ENCODE data around the gene PRKCZ.
A peak's percentile ranks its signal among the peaks of the same experiment; 100 is the strongest.

Gene PRKCZ

DNA sequence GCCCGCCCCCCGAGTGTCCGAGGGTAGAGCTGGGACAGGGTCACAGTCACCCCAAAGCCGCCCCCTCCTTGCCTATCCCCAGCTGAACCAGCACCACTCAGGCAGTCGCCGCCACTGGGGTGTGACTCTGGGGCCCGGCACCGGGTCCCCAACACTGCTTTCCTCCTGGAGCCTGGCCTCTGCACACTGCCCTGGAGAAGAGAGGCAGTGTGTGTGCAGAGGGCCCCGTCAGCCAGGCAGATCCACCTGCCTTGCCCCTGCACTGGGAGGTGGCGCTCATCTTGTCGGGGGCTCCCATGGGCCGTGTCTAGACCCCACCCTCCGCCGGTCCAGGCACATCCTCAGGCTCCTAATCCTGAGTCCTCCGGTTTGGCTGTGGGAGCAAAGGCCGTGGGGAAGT is 128.7 kb downstream of the PRKCZ start:
- DNase-seq (ENCODE audit: low read depth in 2 of 2) = no peak

- no peak for DNase-seq (ENCODE audit: low read depth in 2 of 2)
These were observed 129.2 kb downstream of the PRKCZ start for GRCh38 chr1:2179283-2180013.

- no peak for DNase-seq (ENCODE audit: low read depth in 2 of 2)
These were observed 130.4 kb downstream of the PRKCZ start for GRCh38 chr1:2180297-2181245.

DNA sequence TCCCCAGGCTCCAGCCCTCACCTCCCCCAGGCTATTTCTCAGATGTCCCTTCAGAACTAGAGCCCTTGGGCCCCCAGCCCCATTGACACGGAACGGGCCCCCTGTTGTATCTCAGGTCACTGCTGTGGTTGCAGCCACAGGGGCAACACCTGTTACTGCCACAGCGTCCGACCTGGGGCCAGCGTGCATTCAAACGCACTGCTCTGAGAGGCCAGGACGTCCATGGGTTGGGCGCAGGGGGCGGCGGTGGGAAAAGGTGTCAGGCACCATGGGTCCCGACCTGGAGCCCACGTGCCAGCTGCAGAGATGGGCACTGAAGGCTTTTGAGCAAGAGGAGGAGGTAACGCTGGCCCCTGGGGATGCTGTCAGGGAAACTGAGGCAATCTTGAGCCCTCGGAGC is 131.1 kb downstream of the PRKCZ start:
- no peak for DNase-seq (ENCODE audit: low read depth in 2 of 2)

DNA sequence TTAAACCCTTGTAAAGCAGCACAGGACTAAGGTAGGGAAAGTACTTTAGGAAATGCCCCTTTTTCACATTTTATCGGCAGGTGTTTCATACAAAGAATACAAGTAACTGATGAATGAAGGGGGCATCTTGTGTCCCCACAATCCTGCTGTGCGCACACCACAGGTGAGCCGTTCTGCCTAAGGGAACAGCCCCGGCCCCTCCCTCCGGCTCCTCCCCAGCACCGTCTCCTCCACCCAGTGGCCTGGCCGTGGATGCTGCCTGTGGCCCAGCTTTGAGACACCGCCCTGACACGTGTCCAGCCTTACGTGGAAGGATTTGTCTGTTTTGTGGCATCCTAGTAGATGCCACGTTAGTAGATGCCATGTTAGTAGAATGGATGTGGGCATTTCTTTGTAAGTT is 131.5 kb downstream of the PRKCZ start:
- DNase-seq (ENCODE audit: low read depth in 2 of 2) = no peak

GRCh38 chr1:2182376-2182775 is 132.2 kb downstream of the PRKCZ start:
- DNase-seq (ENCODE audit: low read depth in 2 of 2) = no peak

DNA sequence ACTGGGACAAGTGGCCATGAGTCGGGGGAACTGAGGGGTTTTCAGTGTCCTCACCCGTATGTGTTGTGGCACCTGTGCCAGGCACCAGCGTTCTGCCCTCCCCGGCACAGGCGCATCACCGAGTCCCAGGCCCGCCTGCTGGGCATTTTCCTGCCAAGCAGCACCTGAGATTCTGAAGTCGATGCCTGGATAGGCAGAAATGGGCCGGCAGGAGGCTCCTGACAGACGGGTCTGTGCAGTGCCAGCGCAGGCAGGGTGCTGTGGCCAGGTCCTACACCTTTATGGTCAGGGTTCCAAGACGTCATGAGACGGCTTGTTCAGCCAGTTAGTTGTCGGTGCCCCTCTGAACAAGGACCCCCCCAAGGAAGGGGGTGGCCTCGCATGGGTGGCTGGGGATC is 133.7 kb downstream of the PRKCZ start:
- DNase-seq (ENCODE audit: low read depth in 2 of 2) = no peak

GRCh38 chr1:2184531-2184930 is 134.3 kb downstream of the PRKCZ start:
- DNase-seq (ENCODE audit: low read depth in 2 of 2) = no peak

GRCh38 chr1:2184934-2185333 is 134.7 kb downstream of the PRKCZ start:
- no peak for DNase-seq (ENCODE audit: low read depth in 2 of 2)

DNA sequence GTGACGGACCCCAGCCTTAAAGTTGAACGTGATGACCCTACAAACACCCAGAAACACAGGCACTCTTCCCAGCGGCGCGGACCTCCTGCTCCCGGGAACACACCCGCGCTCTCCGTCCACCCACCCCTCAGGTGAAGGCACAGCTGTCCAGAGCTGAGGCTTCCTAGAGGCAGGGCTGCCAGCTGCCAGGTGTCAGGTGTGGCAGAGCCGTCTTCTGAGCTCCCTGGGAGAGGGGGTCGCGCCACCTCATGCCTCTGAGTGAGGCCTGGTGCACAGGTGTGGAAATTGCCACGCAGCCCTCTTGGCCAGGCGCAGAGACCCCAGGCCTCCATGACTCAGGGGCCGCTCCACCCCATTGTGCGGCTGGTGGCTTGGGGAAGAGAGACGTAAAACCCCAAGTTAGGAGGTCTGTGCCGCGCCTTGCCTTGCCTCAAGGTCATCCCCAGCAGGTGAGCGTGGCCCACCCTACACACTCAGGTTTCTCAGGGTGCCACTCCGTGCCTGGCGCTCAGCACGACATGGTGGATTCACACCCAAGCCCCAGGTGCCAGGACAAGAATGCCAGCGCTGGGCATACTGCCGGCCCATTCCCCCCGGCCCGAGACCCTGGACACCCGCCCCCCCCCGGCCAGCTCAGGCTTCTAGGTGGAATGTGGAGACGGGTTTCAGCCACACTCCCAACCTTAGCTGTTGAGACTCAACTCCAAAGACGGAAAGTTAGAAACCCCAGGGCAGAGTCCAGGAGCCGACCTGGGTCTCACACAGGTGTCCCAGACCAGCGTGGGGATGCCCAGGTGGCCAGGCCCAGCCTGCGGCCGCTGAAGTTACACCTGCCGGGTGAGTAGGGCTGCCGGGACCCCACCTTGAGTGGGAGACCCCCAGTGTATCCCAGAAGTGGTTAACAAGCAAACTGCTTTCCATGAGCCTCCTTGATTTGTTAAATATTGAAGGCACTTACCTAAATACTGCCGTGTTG is 136.0 kb downstream of the PRKCZ start:
- no peak for DNase-seq (ENCODE audit: low read depth in 2 of 2)

- DNase-seq (ENCODE audit: low read depth in 2 of 2) = no peak
These were observed 136.7 kb downstream of the PRKCZ start for GRCh38 chr1:2186901-2187300.

- DNase-seq (ENCODE audit: low read depth in 2 of 2) = no peak
These were observed 137.4 kb downstream of the PRKCZ start for GRCh38 chr1:2187619-2188018.

DNA sequence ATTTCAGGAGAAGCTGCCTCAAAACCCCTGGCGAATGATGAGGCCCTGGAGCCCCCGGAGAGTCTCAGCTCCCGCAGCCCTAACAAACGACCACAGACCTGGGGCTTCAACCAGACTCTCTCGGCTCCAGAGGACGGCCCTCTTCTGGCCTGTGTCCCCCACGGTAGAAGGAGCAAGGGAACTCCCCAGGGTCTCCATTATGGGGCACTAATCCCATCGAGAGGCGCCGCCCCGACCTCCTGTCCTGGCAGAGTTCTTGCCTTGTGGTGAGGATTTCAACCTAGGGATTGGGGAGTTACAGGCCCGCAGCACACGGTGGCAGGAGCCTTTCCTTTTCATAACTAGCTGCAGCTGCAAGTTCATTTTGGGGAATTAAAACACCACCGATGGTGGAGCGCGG is 138.1 kb downstream of the PRKCZ start:
- no peak for DNase-seq (ENCODE audit: low read depth in 2 of 2)

DNA sequence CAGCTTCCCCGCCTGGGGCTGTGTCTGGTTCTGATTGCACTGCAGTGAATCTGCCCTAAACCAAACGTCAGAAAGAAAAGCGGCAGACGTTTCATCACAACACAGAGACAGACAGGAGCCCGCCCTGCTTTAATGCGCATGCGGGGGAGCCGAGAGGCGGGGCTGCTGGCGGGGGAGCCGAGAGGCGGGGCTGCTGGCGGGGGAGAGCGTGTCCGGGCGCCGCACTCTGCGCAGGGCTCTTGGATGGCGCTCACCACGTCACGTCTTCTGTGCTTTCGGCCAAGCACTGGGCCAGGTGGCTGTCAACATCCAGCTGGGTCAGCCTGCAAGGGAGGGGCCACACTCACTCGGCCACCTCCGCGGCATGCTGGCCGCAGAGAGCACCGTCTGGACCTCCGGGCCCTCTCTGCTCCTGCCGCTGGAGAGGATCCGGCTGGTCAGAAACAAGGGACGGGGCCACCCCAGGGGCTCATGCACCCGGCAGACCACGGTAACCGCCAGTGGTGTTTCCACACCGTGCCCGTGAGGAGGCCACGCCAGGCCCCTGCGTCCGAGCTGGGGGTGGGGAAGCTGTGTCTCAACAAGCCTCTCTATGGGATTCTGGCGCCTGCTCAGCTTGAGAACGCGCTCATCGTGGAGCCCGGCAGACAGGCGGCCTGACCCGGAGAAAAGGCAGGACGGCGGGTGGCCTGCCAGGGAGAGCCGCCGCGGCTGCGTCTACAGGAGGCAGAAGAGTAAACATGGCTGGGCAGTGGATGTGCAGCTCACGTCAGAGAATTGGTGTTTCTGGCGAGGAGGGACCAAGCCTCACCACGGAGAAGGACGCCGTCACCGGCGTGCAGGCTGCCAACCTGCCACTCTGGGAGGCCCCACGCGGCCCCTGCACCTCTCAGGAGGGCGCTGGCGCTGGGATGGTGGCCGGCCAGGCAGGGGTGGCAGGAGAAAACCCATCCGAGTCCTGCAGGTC is 139.5 kb downstream of the PRKCZ start:
- peak; percentile 85 to 87 for DNase-seq (ENCODE audit: low read depth in 2 of 2)

DNA sequence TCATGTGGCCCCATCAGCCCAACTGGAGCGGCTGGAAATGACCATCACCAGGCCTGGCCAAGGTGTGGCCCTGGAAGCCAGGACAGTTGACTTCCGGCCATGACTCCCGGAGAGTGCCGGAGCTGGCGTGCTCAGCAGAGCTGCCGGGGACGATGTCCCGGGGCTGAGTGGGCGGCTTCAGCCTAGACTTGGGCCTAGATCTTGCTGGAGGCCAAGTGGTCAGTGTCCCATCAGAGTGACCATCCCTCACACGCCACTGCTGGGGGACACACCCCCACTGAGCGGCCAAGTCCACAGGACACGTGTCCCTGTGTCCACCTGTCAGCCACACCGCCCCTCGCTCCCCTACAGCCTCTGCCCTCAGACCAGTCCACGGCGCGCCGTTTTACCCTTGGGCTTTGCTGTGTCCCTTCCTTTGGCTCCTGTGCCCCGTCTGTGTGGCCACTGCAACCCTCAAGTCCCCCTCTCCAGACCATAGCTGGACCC is 140.3 kb downstream of the PRKCZ start:
- DNase-seq (ENCODE audit: low read depth in 2 of 2) = no peak

GRCh38 chr1:2192031-2192995 is 142.1 kb downstream of the PRKCZ start:
- DNase-seq (ENCODE audit: low read depth in 2 of 2) = no peak

- DNase-seq (ENCODE audit: low read depth in 2 of 2) = no peak
These were observed 143.5 kb downstream of the PRKCZ start for GRCh38 chr1:2193514-2194281.

GRCh38 chr1:2194319-2194897 is 144.2 kb downstream of the PRKCZ start, which contains the start of gene FAAP20:
TSS of gene FAAP20 (minus strand) at chr1:2194772. CDS start at chr1:2194749, 23 bp downstream.
- peak; percentile 56 to 64 for DNase-seq (ENCODE audit: low read depth in 2 of 2)
